Suppressor macrophage treated with lipopolysaccharide for 4 hours (primary cell): ENCODE results near the gene UNC45A.
"Not testable (repeated sequence)": the region's sequence is repeated elsewhere in the genome, so short reads cannot be mapped to it uniquely, and the experiment has no call there.

Source experiments
- DNase-seq: peaks from one replicate; pipeline ENCODE4 v3.0.0-alpha.2; 2020

Gene UNC45A

DNA sequence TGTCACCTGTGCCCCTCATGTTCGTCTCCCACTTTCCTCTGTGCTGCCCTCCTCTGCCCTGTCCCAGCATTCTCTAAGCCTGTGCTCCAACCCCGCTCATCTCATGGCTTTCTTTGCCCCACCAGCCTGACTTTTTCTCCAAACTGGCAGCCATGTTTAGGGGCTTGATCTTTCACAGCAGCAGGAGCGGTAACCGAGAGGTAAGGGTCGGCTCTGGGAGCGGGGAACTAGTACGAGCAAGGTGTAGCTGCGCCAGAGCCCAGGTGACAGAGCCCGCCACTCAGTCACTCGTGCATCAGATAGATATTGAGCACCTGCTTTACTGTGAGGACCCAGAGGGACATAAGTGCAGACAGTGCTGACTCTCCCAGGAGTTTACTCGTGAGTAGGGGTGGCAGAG is 18.6 kb upstream of the UNC45A start:
- no peak for DNase-seq

- DNase-seq, result no peak
Observed at GRCh38 chr15:90917569-90917968, 17.5 kb upstream of the UNC45A start.

DNA sequence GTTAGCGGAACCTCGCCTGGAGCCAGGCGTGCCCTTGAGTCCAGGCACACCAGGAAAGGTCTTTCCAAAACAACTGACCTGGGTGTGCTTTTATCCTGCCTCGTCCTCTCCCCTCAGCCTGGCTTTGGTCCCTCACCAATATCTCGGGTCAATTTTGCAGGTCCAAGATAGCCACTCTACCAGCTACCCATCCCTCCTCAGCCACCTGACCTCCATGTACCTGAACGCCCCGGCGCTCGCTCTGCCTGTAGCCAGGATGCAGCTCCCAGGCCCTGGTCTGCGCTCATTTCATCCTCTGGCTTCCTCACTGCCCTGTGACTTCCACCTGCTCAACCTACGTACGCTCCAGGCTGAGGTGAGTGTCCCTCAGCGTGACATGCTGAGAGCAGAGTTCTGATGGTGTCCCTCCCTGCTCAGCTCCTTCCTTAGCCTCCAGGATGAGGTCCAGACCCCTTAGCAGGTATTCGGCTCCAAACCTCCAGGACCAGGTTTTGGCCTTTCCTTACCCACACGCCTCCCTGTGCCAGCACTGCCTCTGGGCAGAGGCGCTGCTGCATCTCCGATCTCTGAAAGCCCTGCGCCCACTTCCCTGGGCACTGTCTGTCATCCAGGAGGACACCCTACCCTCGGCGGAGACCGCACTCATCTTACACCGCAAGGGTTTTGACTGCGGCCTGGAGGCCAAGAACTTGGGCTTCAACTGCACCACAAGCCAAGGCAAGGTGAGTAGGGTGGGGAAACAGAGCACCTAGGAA is 16.9 kb upstream of the UNC45A start:
- no peak for DNase-seq

GRCh38 chr15:90918835-90919234 is 16.2 kb upstream of the UNC45A start:
- no peak for DNase-seq

DNA sequence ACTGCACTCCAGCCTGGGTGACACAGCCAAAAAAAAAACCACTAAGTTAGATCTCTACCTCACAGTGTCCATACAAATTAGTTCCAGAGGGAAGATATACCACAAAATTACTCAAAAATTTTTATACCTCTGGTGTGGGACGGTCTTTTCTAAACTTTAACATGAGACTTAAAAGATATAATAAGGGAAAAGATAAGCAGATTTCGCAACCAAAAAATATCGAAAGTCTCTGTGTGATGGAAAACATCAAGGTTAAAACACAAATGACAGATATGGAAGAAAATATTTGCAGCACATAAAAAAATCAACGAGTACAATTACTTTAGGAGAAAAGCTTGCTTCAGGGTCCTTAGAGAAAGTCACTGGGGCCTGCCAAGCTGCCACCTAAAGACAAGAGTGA is 13.2 kb upstream of the UNC45A start:
- DNase-seq, result no peak

DNA sequence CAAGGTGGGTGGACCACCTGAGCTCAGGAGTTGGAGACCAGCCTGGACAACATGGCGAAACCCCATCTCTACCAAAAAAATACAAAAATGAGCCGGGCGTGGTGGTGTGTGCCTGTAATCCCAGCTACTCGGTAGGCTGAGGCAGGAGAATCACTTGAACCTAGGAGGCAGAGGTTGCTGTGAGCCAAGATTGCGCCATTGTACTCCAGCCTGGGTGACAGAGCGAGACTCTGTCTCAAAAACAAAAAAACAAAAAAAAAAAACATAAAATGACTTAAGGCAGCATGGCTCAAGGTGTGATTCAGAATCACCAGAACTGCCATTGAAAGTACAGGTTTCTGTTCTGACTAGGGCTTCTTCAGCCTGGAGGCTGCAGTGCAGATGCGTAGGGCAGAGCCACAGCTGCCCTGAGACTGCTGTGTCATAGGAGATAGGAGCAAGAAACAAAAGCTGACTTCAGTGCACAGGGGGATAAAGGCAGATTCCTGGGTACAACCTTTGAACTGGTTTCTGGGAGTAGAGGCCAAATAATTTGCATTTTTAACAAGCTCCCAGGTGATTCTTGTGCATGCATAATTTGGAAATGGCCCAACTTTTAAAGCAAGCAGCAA is 12.3 kb upstream of the UNC45A start:
- not testable (repeated sequence) for DNase-seq

DNA sequence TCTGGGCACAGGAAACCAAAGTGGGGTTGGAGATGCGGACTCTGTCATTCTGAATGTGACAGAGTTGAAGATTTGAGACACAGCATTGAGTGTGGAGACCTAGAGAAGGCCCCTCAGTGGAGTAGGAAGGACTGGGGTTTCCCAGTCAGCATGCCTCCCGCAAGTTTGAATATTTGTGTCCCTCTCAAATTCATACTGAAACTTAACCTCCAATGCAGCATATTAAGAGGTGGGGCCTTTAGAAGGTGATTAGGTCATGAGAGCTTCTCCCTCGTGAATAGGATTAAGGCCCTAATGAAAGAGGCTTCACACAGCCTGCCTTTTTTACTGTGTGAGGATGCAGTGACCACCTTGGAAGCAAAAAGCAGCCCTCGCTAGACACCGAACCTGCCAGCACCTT is 10.7 kb upstream of the UNC45A start:
- no peak for DNase-seq

GRCh38 chr15:90926766-90927165 is 8.3 kb upstream of the UNC45A start:
- DNase-seq, result not testable (repeated sequence)

GRCh38 chr15:90928106-90928505 is 7.0 kb upstream of the UNC45A start:
- DNase-seq, result peak; percentile 61

DNA sequence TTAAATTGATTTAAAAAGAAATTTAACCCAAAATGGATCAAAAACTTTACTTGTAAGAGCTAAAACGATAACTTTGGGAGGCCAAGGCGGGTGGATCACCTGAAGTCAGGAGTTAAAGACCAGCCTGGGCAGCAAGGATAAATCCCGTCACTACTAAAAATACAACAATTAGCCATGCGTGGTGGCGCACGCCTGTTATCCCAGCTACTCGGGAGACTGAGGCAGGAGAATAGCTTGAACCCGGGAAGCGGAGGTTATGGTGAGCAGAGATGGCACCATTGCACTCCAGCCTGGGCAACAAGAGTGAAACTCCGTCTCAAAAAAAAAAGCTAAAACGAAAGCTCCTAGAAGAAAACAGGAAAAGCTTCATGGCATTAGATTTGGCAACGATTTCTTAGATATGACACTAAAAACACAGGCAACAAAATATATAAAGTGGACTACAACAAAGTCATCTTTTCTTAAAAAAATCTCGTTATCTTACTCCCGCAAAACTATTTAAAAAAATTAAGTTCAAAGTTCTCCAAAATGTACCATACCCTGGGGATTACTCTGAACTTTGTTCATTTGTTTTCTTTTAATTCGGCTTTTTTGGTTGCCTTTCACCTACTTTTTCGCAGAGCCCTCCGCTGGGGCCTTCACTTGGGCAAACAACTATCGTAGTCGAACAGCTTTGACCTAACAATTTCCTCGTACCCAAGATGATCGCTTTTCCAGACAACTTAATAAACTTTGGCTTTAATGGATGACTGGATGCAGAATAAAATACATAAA is 5.7 kb upstream of the UNC45A start:
- peak; percentile 63 for DNase-seq

- DNase-seq, result peak; percentile 52
Observed at GRCh38 chr15:90930861-90931574, 4.1 kb upstream of the UNC45A start.

DNA sequence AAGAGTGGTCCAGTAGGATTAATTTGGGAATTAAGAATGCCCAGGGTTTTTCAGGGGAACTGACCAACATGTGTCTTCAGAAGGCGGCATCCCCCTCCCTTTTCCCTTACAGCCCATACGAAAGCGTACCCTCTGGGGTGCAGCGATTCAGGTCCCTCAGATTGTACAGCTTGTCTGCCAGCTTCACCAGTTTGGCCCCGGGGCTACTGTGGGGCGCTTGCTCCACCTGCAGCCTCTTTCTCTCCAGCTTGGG is 3.6 kb upstream of the UNC45A start:
- DNase-seq, result no peak

- peak; percentile 94 for DNase-seq
Observed at GRCh38 chr15:90931828-90932659, 3.0 kb upstream of the UNC45A start, which contains the start of gene HDDC3. TSS of gene HDDC3 (minus strand) at chr15:90932549. CDS start at chr15:90932540, 9 bp downstream.

DNA sequence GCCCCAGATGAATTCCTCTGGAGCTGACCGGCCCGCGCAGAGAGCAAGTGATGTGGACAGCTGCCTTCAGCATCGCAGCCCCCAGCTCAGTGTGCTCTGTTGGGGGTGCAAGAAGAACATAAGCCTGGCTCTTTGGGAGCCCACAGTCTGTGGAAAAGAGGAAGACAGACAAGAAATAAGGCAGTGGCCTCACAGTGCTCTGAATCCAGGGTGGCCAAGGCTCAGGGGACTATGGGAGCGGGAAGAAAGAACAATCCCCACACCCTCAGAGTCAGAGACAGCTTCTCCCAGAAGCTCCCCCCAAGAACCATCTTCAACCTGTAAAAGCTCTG is 2.5 kb upstream of the UNC45A start:
- no peak for DNase-seq

DNA sequence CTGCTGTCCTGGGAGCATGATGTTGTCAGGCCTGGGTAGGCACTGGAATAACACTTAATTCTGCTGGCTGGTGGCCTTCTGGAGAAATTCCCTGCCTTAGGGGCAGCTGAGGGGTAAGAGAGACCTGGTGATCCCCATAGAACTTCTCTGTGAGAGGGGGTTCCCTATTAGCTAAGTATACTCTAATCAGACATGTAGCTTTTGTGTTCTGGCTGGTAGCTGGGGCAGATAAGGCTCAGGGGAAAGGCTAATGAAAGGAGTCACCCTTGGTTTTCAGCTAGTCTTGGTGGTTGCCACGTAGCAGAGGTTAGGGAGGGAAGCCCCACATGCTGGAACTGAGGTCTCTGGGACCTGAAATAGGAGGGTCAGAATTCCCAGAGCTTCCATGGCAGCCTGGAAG is 1.8 kb upstream of the UNC45A start:
- no peak for DNase-seq

GRCh38 chr15:90934256-90934948 is 683 bp upstream of the UNC45A start:
- DNase-seq, result peak; percentile 86

GRCh38 chr15:90936823-90937222 is 1.7 kb downstream of the UNC45A start:
- no peak for DNase-seq

DNA sequence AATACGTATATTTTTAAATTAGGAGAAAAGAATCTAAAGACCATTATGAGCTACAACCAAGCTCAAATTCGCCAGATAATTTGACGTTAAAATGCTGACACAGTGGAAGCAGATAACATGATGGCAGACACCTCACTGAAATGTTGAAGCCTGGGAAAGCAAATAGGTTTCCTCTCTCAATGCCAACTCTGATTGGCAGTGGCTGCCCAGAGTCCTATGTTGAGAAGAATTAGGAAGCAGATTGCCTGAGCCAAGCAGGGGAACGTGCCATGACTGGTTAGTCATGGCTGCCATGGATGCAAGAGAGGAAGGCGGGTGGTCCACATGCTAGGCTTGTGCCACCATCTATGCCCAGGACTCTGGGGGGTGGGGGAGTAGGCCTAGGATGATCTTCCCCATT is 3.2 kb downstream of the UNC45A start:
- no peak for DNase-seq

DNA sequence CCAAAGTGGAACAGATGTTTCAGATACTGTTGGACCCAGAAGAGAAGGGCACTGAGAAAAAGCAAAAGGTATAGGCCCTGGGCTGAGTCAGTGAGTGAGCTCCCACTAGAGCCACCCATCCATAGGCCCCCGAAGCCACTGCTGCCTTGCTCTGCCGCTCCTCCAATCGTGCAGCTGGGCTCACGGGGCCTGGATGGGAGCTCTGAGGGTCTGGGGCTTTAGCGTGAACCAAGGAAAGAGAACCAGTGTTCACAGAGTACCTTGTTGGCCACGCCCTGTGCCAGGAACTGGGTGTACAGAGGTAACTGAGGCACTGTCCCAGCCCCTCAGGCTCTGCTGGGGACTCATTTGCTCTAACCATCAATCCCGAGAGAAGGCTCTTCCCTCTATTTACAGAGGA is 4.7 kb downstream of the UNC45A start:
- no peak for DNase-seq

- no peak for DNase-seq
Observed at GRCh38 chr15:90941038-90941437, 6.0 kb downstream of the UNC45A start.

GRCh38 chr15:90942354-90943120 is 7.5 kb downstream of the UNC45A start:
- DNase-seq, result no peak
